ENCODE results near the gene COPG2.
A peak's percentile ranks its signal among the peaks of the same experiment; 100 is the strongest.
"Not testable (repeated sequence)": the region's sequence is repeated elsewhere in the genome, so short reads cannot be mapped to it uniquely, and the experiment has no call there.

Gene COPG2, protein sequence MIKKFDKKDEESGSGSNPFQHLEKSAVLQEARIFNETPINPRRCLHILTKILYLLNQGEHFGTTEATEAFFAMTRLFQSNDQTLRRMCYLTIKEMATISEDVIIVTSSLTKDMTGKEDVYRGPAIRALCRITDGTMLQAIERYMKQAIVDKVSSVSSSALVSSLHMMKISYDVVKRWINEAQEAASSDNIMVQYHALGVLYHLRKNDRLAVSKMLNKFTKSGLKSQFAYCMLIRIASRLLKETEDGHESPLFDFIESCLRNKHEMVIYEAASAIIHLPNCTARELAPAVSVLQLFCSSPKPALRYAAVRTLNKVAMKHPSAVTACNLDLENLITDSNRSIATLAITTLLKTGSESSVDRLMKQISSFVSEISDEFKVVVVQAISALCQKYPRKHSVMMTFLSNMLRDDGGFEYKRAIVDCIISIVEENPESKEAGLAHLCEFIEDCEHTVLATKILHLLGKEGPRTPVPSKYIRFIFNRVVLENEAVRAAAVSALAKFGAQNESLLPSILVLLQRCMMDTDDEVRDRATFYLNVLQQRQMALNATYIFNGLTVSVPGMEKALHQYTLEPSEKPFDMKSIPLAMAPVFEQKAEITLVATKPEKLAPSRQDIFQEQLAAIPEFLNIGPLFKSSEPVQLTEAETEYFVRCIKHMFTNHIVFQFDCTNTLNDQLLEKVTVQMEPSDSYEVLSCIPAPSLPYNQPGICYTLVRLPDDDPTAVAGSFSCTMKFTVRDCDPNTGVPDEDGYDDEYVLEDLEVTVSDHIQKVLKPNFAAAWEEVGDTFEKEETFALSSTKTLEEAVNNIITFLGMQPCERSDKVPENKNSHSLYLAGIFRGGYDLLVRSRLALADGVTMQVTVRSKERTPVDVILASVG

DNA sequence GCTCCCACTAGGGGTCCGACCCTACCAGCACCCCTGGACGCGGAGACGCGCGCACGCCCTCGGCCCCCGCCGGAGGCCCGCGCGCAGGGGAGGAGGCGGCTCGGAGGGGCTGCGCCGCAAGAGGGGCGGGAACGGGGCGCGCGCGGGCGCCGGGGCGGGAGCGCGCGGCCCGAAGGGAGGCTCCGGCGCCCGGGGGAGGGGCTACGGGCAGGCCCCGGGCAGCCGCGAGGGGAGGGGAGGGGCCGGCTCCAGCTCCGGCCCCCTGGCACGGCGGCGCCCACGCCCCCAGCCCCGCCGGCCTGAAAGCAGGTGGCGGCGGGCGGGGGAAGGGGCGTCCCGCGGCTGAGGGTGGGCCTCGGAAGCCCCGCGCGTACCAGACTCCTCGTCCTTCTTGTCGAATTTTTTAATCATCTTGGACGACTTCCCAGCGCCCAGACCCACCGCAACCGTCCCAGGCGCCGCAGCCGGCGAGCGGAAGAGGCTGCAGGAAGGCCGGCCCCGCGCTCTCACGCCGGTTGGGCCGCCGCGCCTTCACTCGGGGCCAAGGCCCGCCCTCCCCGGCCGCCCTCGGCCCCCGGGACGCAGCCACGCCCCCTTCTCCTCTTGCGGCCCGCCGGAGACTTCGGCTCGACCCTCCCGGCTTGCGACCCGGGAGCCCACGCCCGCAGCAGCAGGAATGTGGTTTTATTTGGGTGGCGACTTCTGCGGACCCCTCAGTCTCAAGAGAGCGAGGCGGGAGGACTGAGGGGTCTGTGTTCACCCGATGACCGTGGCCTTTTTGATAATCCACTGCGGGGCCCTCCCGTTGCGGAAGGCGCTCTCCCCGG lies at the start of gene COPG2:
Gene COPG2, minus strand, starts transcription at position 491 of the 827 bp plus-strand sequence. Its CDS starts 80 bp downstream, at position 411.
- DNase-seq (ENCODE audit: low read depth, low spot score) = peak; percentile 49

DNA sequence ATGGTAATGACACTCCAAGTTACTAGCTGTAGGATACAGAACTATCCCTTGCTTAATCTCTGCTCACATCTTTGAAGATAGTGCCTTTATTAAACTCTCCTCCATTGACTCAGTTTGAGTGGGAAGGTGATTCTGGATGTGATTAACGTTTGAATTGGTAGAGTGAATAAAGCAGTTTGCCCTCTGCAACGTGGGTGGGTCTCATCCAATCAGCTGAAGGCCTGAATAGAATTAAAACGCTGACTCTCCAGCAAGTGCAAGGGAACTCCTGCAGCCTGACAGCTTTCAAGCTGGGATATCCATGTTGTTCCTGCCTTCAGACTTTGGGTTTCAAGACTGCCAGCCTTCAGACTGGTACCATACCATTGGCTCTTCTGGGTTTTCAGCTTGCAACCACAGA lies 43.9 kb upstream of the COPG2 start:
- no peak for DNase-seq (ENCODE audit: low read depth, low spot score)

DNA sequence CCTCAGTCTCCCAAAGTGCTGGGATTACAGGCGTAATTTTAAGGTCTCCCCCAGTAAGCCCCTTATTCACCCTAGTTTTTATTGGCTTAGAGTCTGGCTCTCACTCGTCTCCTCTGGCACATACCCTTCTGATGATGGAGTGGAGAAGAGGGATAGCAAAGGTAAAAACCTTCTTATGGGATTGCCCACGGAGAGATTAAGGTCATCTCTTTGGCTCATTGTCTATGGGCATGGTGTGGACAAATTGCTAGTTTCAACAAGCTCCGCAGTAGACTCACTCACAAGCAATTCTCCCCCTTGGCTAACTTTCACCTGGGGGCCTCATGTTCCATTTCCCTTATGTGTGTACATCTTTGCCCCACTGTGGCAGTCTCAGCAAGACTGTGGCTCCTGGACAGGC lies 40.2 kb upstream of the COPG2 start:
- DNase-seq (ENCODE audit: low read depth, low spot score) = no peak

DNA sequence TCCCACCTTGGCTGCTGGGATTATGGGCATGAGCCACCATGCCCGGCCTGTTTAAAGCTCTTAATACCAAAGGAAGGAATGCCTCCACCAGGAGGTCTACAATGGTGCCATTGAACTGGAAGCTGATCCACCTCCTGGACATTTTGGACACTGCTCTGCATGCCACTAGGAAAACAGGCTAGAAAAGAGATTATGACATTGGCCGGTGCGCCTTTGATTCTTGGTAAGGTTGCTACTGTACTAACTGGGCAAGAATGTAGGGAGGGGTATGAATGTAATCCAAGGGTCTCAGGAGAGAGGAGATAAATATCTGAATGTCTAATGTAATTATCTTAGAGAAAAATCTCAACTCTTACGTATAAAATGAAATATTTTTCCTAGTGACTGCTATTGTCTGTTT lies 39.5 kb upstream of the COPG2 start:
- DNase-seq (ENCODE audit: low read depth, low spot score) = no peak

DNA sequence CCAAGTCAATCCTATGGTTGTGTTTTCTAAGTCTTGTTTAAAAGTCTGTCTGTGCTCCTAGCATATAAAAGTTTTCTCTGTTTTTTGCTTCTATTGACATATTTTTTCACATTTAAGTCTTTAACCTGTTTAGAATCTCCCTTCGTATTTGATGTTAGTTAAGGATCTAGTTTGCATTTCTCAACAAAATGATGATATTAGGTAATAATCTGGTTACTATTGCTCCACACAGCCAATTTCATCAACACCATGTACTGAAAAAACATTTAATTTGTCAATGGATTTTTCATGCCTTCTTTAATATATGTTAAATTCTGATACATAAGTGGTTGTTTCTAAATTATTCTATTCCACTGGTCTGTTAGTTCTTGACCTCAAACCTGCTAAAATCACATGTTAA lies 35.3 kb upstream of the COPG2 start:
- DNase-seq (ENCODE audit: low read depth, low spot score) = no peak

DNA sequence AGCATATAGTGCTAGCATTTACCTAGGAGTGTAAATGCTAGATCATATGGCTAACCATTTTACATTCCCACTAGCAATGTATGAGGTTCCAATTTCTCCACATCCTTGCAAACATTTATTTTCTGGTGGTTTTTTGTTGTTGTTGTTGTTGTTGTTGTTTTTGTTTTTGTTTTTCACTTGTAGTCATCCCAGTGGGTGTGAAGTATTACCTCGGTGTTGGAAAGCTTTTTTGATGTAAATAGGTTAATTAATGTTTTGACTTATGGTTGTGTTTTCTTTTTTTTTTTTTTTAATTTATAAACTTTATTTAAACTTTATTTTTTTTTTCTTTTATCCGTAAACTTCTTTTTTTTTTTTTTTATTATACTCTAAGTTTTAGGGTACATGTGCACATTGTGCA lies 33.1 kb upstream of the COPG2 start:
- DNase-seq (ENCODE audit: low read depth, low spot score) = no peak

DNA sequence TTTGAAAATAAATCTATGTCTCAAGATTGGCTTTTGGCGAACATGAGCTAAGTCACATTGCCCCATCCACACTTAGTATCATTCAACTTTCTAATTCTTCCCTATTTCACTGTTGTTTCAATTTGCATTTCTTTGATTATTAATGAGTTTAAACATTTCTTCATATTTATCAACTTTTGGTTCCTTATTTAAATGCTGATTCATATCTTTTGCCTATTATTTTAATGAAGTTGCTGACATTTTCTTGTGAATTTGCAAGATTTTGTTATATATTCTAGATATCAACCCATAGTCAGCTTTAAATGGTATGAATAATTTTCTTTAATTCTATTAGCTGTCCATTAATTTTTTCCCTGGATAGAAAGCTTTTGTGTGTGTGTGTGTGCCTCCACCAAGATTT lies 32.2 kb upstream of the COPG2 start:
- no peak for DNase-seq (ENCODE audit: low read depth, low spot score)

DNA sequence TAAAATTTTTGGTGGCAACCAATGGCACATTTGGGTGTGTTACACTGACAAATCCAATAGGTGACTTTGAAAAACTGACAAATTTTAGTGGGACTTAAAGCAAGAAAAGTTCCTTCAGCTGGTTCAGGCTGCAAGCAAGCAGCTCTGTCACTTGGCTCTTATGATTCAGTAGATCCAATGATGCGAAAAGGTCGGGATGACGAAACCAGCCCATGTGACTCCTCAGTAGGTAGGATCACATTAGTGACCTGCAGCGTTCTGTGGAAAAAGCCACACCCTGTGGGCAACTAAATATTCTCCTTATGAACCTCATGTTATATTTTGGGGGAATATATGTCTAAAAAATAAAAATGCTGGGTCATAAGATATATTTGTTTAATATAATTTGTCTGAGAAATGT lies 31.1 kb upstream of the COPG2 start:
- no peak for DNase-seq (ENCODE audit: low read depth, low spot score)

DNA sequence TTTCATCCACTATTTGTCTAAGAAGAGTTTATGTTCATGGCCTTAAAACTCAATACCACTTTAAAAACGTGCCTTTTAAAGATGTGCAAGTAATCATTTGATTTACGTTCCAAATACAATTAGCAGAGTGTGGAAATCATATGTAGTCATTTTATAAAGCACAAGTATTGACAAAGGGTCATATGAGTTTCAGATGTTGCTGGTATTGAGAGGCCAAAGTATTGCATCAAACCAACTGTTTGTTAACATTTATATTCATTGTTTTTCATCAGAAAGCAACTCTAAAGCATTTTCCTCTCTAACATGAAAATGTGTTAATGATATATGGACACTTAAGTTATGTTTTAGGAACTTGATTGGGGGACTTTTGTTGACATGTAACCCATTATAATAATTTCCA lies 29.3 kb upstream of the COPG2 start:
- DNase-seq (ENCODE audit: low read depth, low spot score) = no peak

DNA sequence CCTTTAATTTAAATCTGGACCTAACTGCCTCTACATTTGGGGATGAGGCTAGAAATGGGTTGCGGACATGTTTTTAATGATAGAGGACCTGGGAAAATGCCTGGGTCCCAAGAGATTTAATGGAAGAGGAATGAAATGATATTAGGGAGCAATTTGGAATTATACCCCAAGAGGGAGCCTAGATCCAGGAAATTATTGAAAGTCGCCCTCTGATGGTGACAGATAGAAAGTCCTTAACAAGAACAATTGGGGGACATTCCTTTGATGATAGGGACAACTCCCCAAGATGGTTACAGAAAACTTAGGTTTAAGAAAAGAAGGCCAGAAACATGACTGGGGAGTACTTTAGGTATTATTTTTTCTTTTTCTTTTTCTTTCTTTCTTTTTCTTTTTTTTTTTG lies 27.3 kb upstream of the COPG2 start:
- peak; percentile 3 for DNase-seq (ENCODE audit: low read depth, low spot score)

DNA sequence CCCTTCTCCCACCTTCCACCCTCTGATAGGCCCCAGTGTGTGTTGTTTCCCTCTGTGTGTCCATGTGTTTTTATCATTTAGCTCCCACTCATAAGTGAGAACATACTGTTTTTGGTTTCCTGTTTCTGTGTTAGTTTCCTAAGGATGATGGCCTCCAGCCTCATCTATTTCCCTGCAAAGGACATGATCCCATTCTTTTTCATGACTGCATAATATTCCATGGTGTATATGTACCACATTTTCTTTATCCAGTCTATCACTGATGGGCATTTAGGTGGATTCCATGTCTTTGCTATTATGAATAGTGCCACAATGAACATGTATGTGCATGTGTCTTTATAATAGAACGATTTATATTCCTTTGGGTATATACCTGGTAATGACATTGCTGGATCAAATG lies 23.8 kb upstream of the COPG2 start:
- DNase-seq (ENCODE audit: low read depth, low spot score) = not testable (repeated sequence)

DNA sequence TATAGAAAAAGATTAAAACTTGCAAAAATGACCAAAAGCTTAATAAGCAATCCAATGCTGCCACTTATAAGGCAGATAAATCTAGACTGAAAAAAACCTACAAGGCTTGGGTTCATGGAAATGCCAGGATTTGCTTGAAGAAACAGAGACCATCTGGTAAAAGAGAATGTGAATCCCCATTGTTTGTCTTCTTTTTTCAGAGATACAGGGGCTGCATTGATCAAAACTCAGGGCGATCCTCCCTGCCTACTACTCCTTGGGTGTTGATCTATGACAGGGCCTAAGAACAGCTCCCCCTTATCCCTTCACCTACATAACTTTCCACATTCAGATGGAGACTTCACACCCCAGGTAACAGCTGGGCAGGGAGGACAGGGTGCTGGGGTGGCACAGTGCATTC lies 21.1 kb upstream of the COPG2 start:
- DNase-seq (ENCODE audit: low read depth, low spot score) = no peak

DNA sequence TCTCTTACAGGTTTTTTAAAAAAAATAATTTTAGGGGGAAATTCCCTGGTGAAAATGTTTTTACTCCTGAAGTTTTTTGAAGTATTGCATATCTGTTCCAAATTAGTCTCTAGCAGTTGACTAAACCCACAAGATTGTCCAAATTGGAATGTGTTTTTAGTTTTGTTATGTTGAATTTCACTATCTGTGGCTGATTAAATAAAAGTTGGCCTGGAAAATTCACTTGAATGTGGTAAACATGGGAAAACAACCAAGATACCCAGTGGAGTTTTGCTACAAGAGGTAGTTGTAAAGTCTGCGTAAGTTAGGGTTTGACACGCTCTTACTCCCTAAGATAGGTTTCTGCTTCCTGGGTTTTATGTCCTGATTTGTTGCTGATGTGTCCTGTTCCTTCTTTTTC lies 14.5 kb upstream of the COPG2 start:
- no peak for DNase-seq (ENCODE audit: low read depth, low spot score)

DNA sequence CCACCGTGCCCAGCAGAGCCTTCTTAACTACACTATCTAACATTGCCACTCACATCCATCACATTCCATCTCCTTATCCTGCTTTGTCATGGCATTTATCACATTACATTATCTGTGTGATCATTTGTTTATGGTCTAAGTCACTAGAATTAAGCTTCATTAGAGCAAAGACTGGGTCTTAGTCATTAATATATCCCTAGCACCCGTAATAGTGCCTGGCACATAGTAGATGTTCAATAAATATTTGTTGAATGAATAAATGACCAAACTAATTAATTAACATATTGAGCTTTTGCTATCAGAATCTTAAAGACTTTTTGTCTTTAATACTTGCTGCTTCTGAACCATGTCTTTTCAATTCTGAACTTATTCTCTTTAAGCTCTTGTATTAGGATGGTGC lies 5.9 kb upstream of the COPG2 start:
- DNase-seq (ENCODE audit: low read depth, low spot score) = no peak

DNA sequence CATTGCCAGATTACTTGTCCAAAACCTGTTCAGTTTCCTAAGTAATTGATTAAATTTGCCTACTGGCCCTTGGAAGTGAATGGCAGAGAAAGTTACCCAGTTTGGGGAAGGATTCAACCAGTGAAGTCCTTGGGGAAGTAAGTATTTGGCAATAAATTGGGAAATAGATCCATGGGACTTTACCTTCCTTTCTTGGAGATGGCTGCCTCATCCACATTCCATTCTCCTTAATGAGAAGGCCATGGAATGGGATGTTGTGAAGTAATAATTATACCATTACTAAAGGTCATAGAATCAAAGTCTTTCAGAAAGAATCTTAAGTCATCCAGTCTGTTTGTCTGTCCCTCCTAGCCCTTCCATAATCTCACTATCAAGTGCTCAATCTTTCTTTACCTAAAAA lies 4.5 kb upstream of the COPG2 start:
- no peak for DNase-seq (ENCODE audit: low read depth, low spot score)

DNA sequence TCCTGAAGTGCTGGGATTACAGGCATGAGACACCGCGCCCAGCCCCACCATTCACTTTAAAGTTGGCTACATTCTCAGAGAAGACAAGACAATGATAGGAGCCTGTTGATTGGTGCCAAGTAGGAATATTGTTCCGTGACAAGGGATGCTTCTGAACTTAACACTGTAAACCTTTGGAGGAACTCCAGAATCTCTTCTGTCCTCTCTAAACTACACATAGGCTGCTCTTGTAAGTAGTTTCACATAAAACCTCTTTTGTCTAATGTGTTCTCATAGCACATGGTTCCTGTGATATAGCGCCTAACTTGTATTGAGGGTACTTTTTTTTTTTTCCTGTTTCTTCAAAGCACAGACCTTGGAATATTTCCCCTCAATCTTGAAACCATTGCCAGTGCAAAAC lies 3.6 kb upstream of the COPG2 start:
- DNase-seq (ENCODE audit: low read depth, low spot score) = no peak

DNA sequence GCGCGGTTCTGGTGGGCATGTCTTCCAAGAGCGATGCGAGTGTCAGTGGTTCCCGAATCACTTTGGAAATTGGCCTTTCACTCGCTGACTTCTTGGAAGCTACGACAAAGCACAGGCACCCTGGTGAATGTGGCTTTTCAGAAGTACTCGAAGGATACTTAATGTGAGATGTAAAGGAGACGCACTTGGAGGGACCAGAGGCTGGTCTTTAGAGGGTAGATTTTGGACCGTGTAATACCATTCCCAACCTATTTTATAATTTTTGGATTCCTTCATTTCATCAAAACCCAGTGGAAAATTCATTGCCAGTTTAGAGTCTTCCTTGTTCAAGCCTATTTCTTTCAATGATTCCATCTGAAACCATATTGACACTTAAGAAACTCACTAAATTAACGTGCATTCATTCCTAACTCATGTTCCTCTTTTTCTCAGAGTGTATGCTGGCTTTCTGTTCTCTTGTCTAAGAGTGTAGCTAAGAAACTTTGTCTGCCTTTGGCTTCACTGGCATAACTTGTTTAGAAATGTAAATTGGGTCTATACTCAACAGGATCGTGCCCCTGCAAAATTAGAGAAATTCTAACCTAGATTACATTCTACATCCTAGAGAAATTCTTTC lies 645 bp upstream of the COPG2 start:
- no peak for DNase-seq (ENCODE audit: low read depth, low spot score)

DNA sequence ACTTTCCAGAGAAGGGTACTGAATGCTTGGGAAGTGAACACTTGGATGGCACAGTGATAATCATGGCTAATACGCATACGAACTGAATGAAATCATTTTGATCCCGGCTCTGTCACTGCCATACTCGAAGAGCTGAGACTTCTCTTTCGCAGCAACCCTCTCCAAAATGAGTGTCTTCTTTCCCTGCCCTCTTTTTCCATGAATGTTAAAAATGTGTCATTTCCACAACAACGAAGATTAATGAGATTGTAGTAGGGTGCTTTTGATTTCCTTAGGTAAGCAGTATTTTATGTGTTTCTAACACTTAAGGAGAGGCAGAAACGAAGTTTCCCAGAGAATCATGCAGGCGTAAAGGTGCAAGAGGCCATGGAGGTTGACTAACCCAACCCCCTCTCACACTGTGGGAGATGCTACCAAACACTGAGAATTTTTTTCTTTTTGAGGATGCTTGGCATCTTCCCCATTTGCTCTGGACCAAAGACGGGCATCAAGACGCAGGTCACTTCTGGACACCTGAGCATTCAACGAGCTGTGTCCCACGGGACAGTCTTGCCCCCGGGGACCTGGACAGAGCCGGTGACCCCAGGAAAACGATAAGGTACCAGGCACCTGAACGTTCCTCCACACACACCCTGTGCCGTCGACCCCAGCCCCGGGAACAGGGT lies 823 bp downstream of the COPG2 start:
- no peak for DNase-seq (ENCODE audit: low read depth, low spot score)

DNA sequence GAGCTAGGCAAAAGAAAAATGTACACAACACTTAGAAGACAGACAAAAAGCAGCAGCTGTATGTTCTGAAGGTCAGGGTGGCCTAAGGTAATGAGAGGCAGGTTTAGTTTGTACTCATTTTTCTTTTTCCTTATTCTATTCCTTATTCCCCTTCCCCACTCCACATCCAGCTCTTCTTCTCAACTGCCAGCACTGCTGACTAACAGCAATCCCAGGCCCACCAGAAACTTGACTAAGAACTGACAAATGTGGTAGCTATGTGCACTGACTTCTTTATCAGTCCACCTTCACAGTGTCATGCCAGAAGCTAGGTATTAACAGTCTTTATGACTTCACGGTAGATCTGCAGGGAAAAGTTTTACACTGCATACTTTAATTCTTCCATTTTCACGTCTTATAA lies 6.1 kb downstream of the COPG2 start:
- DNase-seq (ENCODE audit: low read depth, low spot score) = no peak

DNA sequence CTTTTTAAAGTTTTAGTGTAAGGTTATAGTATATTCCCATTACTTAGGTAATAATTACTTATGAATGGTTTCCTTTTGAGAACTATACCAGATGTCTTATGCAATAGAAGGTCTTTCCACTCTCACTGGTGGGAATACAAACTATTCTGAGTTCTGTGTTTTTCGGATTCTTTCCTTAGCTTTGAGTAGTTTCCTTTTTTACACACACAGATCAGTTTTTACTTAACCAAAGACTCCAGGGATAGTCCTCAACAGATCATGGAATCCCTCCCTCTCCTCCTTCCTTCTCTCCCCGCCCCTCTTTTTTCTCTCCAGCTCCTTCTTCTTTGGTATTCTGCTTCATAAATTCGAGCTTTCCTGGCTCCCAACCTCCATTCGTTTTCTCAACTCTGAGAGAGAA lies 13.3 kb downstream of the COPG2 start:
- DNase-seq (ENCODE audit: low read depth, low spot score) = no peak

DNA sequence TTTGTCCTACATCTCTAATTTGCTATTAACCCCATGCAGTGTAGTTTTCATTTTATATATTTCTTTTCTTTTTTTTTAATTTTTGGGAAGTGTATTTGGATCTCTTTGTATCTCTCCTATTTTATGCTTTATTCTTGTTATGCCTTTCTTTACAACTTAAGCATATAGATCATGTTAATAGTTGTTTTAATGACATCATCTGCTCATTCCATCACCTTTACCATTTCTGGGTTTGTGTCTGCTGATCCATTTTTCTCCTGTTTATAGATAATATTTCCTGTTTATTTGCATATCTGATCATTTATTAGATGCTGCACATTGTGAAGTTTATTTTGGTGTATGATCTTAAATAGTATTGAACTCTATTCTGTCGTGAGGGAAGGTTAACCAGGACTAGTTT lies 13.7 kb downstream of the COPG2 start:
- no peak for DNase-seq (ENCODE audit: low read depth, low spot score)
